Right atrium auricular region (tissue), 2 donors: Measurements from ENCODE around the gene TTC19. TPM values are rescaled to one million over a fixed set of nuclear protein-coding genes. Genes with fewer than 3 reads are reported as not detected.

Experiments used
- DNase-seq: peaks from one replicate; pipeline ENCODE4 v3.0.0-alpha.2; 2019; ENCODE audit warnings: low spot score
- H3K27ac ChIP-seq, 2 donors: fragments of 200-600 bp; sonication (generic); 1 replicate in 1 of 2; 2 replicates in 1 of 2; pipeline ENCODE4 v1.5.1; 2016 to 2019
- H3K27me3 ChIP-seq, 2 donors: fragments of 200-600 bp; sonication (generic); one replicate each; pipeline versions ENCODE4 v1.5.1 to v1.6.0; 2017 to 2019
- H3K36me3 ChIP-seq: fragments of 200-600 bp; sonication (generic); one replicate; pipeline ENCODE4 v1.5.1; 2016
- H3K4me1 ChIP-seq, 2 donors: fragments of 200-600 bp; sonication (generic); one replicate each; pipeline versions ENCODE4 v1.5.1 to v1.6.0; 2017 to 2019
- H3K4me3 ChIP-seq, 2 donors: fragments of 200-600 bp; sonication (generic); 1 replicate in 1 of 2; 2 replicates in 1 of 2; pipeline ENCODE4 v1.5.1; 2017 to 2019; ENCODE audit warnings: mild to moderate bottlenecking in 1 of 2, moderate library complexity in 1 of 2
- H3K9me3 ChIP-seq, 2 donors: fragments of 200-600 bp; sonication (generic); one replicate each; pipeline ENCODE4 v1.5.1; 2019
- CTCF ChIP-seq, 2 donors: fragments of 200-600 bp; sonication (generic); IDR thresholded peaks; one replicate each; pipeline ENCODE4 v1.5.1; 2019; ENCODE audit warnings: antibody characterized with exemption in 2 of 2
- total RNA-seq, 2 donors: library from RNA; depleted of rRNA; stranded (reverse); fragments of >200 nt; gene quantifications; one replicate each; pipeline ENCODE4 v1.1.0, GENCODE V29; 2016

Gene TTC19
- total RNA-seq, 2 donors from 2014 or later = 39.1 to 47.1 TPM

GRCh38 chr17:15970500-15970899 is 29.1 kb upstream of the TTC19 start:
- Histone ChIP-seq H3K27me3 (no peaks in the 10 kb centered on the region), H3K36me3 (peaks cover 13% of the 10 kb centered on the region), H3K4me1 (no peaks in the 10 kb centered on the region), H3K4me3 (no peak overlapping the region), H3K9me3 (no peaks in the 10 kb centered on the region), H3K27ac (no peak overlapping the region)
- no peak for TF ChIP-seq CTCF (IDR thresholded peaks at IDR 0.05)
- no peak for DNase-seq

GRCh38 chr17:15971098-15971678 is 28.4 kb upstream of the TTC19 start:
- H3K4me1 ChIP-seq = no peaks in the 10 kb centered on the region
- no peak for TF ChIP-seq CTCF (IDR thresholded peaks at IDR 0.05)
- H3K9me3 ChIP-seq = no peaks in the 10 kb centered on the region
- no peaks in the 10 kb centered on the region for H3K27me3 ChIP-seq
- no peak overlapping the region for H3K4me3 ChIP-seq
- DNase-seq = no peak
- no peak overlapping the region for H3K27ac ChIP-seq
- H3K36me3 ChIP-seq = peaks cover 15% of the 10 kb centered on the region

GRCh38 chr17:15971882-15972281 is 27.7 kb upstream of the TTC19 start:
- no peaks in the 10 kb centered on the region for H3K27me3 ChIP-seq
- H3K36me3 ChIP-seq = peaks cover 21% of the 10 kb centered on the region
- H3K9me3 ChIP-seq = no peaks in the 10 kb centered on the region
- DNase-seq = no peak
- H3K4me3 ChIP-seq = no peak overlapping the region
- no peaks in the 10 kb centered on the region for H3K4me1 ChIP-seq
- H3K27ac ChIP-seq = no peak overlapping the region
- TF ChIP-seq CTCF (IDR thresholded peaks at IDR 0.05) = no peak

GRCh38 chr17:15972497-15972951 is 27.1 kb upstream of the TTC19 start:
- no peaks in the 10 kb centered on the region for H3K9me3 ChIP-seq
- no peaks in the 10 kb centered on the region for H3K4me1 ChIP-seq
- H3K4me3 ChIP-seq = no peak overlapping the region
- no peaks in the 10 kb centered on the region for H3K27me3 ChIP-seq
- no peak for DNase-seq
- H3K27ac ChIP-seq = no peak overlapping the region
- peaks cover 21% of the 10 kb centered on the region for H3K36me3 ChIP-seq
- no peak for TF ChIP-seq CTCF (IDR thresholded peaks at IDR 0.05)

GRCh38 chr17:15973016-15973415 is 26.6 kb upstream of the TTC19 start:
- TF ChIP-seq CTCF (IDR thresholded peaks at IDR 0.05) = no peak
- Histone ChIP-seq H3K4me3 (no peak overlapping the region), H3K27ac (no peak overlapping the region), H3K9me3 (no peaks in the 10 kb centered on the region), H3K27me3 (no peaks in the 10 kb centered on the region), H3K36me3 (peaks cover 21% of the 10 kb centered on the region), H3K4me1 (no peaks in the 10 kb centered on the region)
- DNase-seq = no peak

GRCh38 chr17:15973834-15974233 is 25.8 kb upstream of the TTC19 start:
- DNase-seq = no peak
- no peaks in the 10 kb centered on the region for H3K9me3 ChIP-seq
- no peak overlapping the region for H3K4me3 ChIP-seq
- no peak overlapping the region for H3K27ac ChIP-seq
- TF ChIP-seq CTCF (IDR thresholded peaks at IDR 0.05) = no peak
- no peaks in the 10 kb centered on the region for H3K27me3 ChIP-seq
- peaks cover 21% of the 10 kb centered on the region for H3K36me3 ChIP-seq
- H3K4me1 ChIP-seq = no peaks in the 10 kb centered on the region
